HEK293 (cell line): ENCODE measurements around the gene CHRD.
A peak's percentile ranks its signal among the peaks of the same experiment; 100 is the strongest.

Source experiments
- WT1 ChIP-seq: fragments of 450-650 bp; formaldehyde crosslinking; IDR thresholded peaks from 2 replicates; pipeline ENCODE4 v1.5.1; 2016; ENCODE audit warnings: missing biosample characterization, missing genetic modification characterization
- ZSCAN30 ChIP-seq: fragments of 450-650 bp; IDR thresholded peaks from 2 replicates; pipeline ENCODE4 v1.5.1; 2018; ENCODE audit warnings: missing biosample characterization, mild to moderate bottlenecking, missing genetic modification characterization, moderate library complexity
- TF ChIP-seq, protein P1 (sequence below): fragments of 450-650 bp; formaldehyde crosslinking; IDR thresholded peaks from 2 replicates; pipeline ENCODE4 v1.5.1; 2016; ENCODE audit warnings: missing biosample characterization, missing genetic modification characterization
- TF ChIP-seq, protein P2 (sequence below): fragments of 450-650 bp; formaldehyde crosslinking; IDR thresholded peaks from 2 replicates; pipeline ENCODE4 v1.5.1; 2016; ENCODE audit warnings: missing biosample characterization, missing genetic modification characterization
- TF ChIP-seq, protein P3 (sequence below): fragments of 450-650 bp; formaldehyde crosslinking; IDR thresholded peaks from 2 replicates; pipeline ENCODE4 v1.5.1; 2016; ENCODE audit warnings: missing biosample characterization, missing genetic modification characterization

DNA sequence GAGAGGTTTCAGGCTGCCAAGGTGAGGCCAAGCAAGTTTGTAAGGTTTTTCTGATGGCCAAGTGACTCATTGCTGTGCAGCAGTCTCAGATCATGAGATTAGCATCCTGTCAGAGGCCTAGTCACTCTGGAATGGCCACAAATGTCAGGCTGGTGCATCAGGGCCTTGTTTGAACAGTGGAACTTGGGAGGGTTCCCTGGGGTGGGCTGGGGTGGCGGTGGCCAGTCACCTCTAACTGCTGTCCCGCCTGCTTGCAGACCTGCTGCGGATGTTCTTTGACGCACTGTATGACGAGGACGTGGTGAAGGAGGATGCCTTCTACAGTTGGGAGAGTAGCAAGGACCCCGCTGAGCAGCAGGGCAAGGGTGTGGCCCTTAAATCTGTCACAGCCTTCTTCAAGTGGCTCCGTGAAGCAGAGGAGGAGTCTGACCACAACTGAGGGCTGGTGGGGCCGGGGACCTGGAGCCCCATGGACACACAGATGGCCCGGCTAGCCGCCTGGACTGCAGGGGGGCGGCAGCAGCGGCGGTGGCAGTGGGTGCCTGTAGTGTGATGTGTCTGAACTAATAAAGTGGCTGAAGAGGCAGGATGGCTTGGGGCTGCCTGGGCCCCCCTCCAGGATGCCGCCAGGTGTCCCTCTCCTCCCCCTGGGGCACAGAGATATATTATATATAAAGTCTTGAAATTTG is 45.2 kb upstream of the CHRD start:
- TF ChIP-seq ZSCAN30 = no peak
- TF ChIP-seq, protein P1, sequence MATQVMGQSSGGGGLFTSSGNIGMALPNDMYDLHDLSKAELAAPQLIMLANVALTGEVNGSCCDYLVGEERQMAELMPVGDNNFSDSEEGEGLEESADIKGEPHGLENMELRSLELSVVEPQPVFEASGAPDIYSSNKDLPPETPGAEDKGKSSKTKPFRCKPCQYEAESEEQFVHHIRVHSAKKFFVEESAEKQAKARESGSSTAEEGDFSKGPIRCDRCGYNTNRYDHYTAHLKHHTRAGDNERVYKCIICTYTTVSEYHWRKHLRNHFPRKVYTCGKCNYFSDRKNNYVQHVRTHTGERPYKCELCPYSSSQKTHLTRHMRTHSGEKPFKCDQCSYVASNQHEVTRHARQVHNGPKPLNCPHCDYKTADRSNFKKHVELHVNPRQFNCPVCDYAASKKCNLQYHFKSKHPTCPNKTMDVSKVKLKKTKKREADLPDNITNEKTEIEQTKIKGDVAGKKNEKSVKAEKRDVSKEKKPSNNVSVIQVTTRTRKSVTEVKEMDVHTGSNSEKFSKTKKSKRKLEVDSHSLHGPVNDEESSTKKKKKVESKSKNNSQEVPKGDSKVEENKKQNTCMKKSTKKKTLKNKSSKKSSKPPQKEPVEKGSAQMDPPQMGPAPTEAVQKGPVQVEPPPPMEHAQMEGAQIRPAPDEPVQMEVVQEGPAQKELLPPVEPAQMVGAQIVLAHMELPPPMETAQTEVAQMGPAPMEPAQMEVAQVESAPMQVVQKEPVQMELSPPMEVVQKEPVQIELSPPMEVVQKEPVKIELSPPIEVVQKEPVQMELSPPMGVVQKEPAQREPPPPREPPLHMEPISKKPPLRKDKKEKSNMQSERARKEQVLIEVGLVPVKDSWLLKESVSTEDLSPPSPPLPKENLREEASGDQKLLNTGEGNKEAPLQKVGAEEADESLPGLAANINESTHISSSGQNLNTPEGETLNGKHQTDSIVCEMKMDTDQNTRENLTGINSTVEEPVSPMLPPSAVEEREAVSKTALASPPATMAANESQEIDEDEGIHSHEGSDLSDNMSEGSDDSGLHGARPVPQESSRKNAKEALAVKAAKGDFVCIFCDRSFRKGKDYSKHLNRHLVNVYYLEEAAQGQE (tag by site-specific recombination) = no peak; the same call in 1 of the 2 replicates
- TF ChIP-seq, protein P2, sequence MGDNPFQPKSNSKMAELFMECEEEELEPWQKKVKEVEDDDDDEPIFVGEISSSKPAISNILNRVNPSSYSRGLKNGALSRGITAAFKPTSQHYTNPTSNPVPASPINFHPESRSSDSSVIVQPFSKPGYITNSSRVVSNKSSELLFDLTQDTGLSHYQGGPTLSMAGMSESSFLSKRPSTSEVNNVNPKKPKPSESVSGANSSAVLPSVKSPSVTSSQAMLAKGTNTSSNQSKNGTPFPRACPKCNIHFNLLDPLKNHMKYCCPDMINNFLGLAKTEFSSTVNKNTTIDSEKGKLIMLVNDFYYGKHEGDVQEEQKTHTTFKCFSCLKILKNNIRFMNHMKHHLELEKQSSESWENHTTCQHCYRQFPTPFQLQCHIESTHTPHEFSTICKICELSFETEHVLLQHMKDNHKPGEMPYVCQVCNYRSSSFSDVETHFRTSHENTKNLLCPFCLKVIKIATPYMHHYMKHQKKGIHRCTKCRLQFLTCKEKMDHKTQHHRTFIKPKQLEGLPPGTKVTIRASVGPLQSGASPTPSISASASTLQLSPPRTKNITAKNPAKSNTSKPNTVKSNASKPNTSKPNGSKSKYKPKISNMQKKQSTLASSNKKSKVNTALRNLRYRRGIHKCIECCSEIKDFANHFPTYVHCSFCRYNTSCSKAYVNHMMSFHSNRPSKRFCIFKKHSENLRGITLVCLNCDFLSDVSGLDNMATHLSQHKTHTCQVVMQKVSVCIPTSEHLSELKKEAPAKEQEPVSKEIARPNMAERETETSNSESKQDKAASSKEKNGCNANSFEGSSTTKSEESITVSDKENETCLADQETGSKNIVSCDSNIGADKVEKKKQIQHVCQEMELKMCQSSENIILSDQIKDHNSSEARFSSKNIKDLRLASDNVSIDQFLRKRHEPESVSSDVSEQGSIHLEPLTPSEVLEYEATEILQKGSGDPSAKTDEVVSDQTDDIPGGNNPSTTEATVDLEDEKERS = no peak
- TF ChIP-seq, protein P3, sequence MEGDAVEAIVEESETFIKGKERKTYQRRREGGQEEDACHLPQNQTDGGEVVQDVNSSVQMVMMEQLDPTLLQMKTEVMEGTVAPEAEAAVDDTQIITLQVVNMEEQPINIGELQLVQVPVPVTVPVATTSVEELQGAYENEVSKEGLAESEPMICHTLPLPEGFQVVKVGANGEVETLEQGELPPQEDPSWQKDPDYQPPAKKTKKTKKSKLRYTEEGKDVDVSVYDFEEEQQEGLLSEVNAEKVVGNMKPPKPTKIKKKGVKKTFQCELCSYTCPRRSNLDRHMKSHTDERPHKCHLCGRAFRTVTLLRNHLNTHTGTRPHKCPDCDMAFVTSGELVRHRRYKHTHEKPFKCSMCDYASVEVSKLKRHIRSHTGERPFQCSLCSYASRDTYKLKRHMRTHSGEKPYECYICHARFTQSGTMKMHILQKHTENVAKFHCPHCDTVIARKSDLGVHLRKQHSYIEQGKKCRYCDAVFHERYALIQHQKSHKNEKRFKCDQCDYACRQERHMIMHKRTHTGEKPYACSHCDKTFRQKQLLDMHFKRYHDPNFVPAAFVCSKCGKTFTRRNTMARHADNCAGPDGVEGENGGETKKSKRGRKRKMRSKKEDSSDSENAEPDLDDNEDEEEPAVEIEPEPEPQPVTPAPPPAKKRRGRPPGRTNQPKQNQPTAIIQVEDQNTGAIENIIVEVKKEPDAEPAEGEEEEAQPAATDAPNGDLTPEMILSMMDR (tag by site-specific recombination) = no peak
- TF ChIP-seq WT1 = peak; percentile 66
